Esophagus muscularis mucosa (tissue), 4 donors: ENCODE results near the gene SPDYC. TPM values are rescaled to one million over a fixed set of nuclear protein-coding genes. Genes with fewer than 3 reads are reported as not detected.

Source experiments
- DNase-seq: peaks from one replicate; pipeline ENCODE4 v3.0.0-alpha.2; 2017; ENCODE audit errors: extremely low spot score
- H3K27ac ChIP-seq, 4 donors: fragments of 200-600 bp; sonication (generic); replicated peaks in 1 of 4; 1 replicate in 3 of 4; 2 replicates in 1 of 4; pipeline ENCODE4 v1.5.1; 2016 to 2019; ENCODE audit warnings: mild to moderate bottlenecking in 1 of 4
- H3K27me3 ChIP-seq, 4 donors: fragments of 200-600 bp; sonication (generic); one replicate each; pipeline versions ENCODE4 v1.5.1 to v1.6.0; 2016 to 2019
- H3K36me3 ChIP-seq, 4 donors: fragments of 200-600 bp; sonication (generic); one replicate each; pipeline ENCODE4 v1.5.1; 2016 to 2019
- H3K4me1 ChIP-seq, 4 donors: fragments of 200-600 bp; sonication (generic); one replicate each; pipeline ENCODE4 v1.5.1; 2016 to 2019
- H3K4me3 ChIP-seq, 4 donors: fragments of 200-600 bp; sonication (generic); 1 replicate in 2 of 4; 2 replicates in 2 of 4; pipeline ENCODE4 v1.5.1; 2016 to 2019; ENCODE audit warnings: mild to moderate bottlenecking in 4 of 4, moderate library complexity in 1 of 4
- H3K9me3 ChIP-seq, 4 donors: fragments of 200-600 bp; sonication (generic); 1 replicate in 3 of 4; 2 replicates in 1 of 4; pipeline ENCODE4 v1.5.1; 2016 to 2019
- EP300 ChIP-seq: sonication (generic); formaldehyde crosslinking; IDR thresholded peaks from one replicate; pipeline ENCODE4 v1.6.1; 2017; ENCODE audit warnings: antibody characterized with exemption
- POLR2A ChIP-seq: fragments of 450-650 bp; IDR thresholded peaks from one replicate; pipeline ENCODE4 v1.6.1; 2017; ENCODE audit warnings: antibody characterized with exemption, moderate library complexity, mild to moderate bottlenecking, low read depth
- POLR2AphosphoS5 ChIP-seq, 2 donors: sonication (generic); formaldehyde crosslinking; IDR thresholded peaks; one replicate each; pipeline ENCODE4 v1.6.1; 2017; ENCODE audit warnings: antibody characterized with exemption in 2 of 2
- WGBS: methylation state at CpG from one replicate; pipeline ENCODE4 v1.1.5; 2018; 5-methylcytosine and 5-hydroxymethylcytosine counted together
- intact Hi-C: fragments of 100-400 bp; cut with DNase I; formaldehyde crosslinking; loops from one replicate; pipeline ENCODE4 v1.15.1; 2023
- total RNA-seq, 4 donors: library from RNA; depleted of rRNA; stranded (reverse); fragments of >200 nt; gene quantifications; one replicate each; pipeline versions ENCODE4 v1.1.0 to v1.2.1, GENCODE V29; 2016
- TF ChIP-seq, protein P1 (sequence below), 3 experiments: fragments of 200-600 bp in 2 of 3; fragments of 450-650 bp in 1 of 3; sonication (generic) in 2 of 3; IDR thresholded peaks; one replicate each; pipeline ENCODE4 v1.5.1; 2017 to 2019; ENCODE audit warnings: antibody characterized with exemption in 3 of 3, mild to moderate bottlenecking in 2 of 3, moderate library complexity in 1 of 3

Gene SPDYC
- total RNA-seq, 4 donors from 2014 or later, result not detected

GRCh38 chr11:65215441-65216076 lies 45.5 kb downstream of the SPDYC start:
- Histone ChIP-seq H3K27ac (no peak overlapping the region), H3K4me1 (peaks cover 0 to 11% (median 3%) of the 10 kb centered on the region in 4 donors), H3K4me3 (no peak overlapping the region), H3K9me3 (no peaks in the 10 kb centered on the region), H3K36me3 (peaks cover 15 to 22% (median 19%) of the 10 kb centered on the region in 4 donors), H3K27me3 (no peaks in the 10 kb centered on the region)
- DNase-seq, result no peak
- intact Hi-C loops, result no loop called here
- no peak for TF ChIP-seq EP300
- no peak for TF ChIP-seq POLR2A
- TF ChIP-seq, protein P1, sequence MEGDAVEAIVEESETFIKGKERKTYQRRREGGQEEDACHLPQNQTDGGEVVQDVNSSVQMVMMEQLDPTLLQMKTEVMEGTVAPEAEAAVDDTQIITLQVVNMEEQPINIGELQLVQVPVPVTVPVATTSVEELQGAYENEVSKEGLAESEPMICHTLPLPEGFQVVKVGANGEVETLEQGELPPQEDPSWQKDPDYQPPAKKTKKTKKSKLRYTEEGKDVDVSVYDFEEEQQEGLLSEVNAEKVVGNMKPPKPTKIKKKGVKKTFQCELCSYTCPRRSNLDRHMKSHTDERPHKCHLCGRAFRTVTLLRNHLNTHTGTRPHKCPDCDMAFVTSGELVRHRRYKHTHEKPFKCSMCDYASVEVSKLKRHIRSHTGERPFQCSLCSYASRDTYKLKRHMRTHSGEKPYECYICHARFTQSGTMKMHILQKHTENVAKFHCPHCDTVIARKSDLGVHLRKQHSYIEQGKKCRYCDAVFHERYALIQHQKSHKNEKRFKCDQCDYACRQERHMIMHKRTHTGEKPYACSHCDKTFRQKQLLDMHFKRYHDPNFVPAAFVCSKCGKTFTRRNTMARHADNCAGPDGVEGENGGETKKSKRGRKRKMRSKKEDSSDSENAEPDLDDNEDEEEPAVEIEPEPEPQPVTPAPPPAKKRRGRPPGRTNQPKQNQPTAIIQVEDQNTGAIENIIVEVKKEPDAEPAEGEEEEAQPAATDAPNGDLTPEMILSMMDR (IDR thresholded peaks at IDR 0.05), result no peak
- TF ChIP-seq POLR2AphosphoS5 (IDR thresholded peaks at IDR 0.05), result no peak
- WGBS, result 91% methylated on average over 24 of the region's 24 CpGs

DNA sequence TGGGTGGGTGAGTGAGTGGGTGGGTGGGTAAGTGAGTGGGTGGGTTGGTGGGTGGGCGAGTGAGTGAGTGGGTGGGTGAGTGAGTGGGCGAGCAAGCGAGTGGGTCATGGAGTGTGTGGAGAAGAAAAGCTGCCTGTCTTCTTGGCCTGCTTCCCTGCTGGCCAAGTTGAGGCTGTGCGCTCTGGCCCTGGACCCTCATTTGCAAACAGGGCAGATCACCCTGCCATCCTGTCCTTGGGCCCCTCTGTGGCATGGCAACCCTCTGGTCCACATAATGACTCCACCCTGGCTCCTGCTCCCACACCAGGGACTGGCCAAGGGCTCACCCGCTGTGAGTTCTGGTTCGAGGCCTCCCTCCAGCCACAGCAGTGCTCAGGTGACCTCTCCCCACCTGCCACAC lies 46.8 kb downstream of the SPDYC start:
- TF ChIP-seq, protein P1 (IDR thresholded peaks at IDR 0.05), result no peak
- TF ChIP-seq EP300 (no peak), POLR2A (no peak), POLR2AphosphoS5 (IDR thresholded peaks at IDR 0.05) (no peak)

GRCh38 chr11:65217441-65218423 lies 47.7 kb downstream of the SPDYC start:
- DNase-seq, result no peak
- Histone ChIP-seq H3K4me3 (no peak overlapping the region), H3K27me3 (no peaks in the 10 kb centered on the region), H3K4me1 (peaks cover 0 to 11% (median 3%) of the 10 kb centered on the region in 4 donors), H3K27ac (no peak overlapping the region), H3K9me3 (no peaks in the 10 kb centered on the region), H3K36me3 (peaks cover 0 to under 1% (median 0%) of the 10 kb centered on the region in 4 donors)
- intact Hi-C loops, result no loop called here
- 86% methylated on average over 15 of the region's 19 CpGs for WGBS
- TF ChIP-seq, protein P1 (IDR thresholded peaks at IDR 0.05), result no peak
- TF ChIP-seq POLR2AphosphoS5 (IDR thresholded peaks at IDR 0.05), result no peak

More for the DNA sequence above, 46.8 kb downstream of the SPDYC start:
- WGBS, result 83% methylated on average over 6 of the region's 6 CpGs
- no peak for DNase-seq
- peaks cover 2 to 9% (median 6%) of the 10 kb centered on the region in 4 donors for H3K36me3 ChIP-seq
- intact Hi-C loops, result no loop called here
- peaks cover 0 to 11% (median 3%) of the 10 kb centered on the region in 4 donors for H3K4me1 ChIP-seq
- H3K27ac ChIP-seq, result no peak overlapping the region
- no peaks in the 10 kb centered on the region for H3K27me3 ChIP-seq
- H3K4me3 ChIP-seq, result no peak overlapping the region
- H3K9me3 ChIP-seq, result no peaks in the 10 kb centered on the region

DNA sequence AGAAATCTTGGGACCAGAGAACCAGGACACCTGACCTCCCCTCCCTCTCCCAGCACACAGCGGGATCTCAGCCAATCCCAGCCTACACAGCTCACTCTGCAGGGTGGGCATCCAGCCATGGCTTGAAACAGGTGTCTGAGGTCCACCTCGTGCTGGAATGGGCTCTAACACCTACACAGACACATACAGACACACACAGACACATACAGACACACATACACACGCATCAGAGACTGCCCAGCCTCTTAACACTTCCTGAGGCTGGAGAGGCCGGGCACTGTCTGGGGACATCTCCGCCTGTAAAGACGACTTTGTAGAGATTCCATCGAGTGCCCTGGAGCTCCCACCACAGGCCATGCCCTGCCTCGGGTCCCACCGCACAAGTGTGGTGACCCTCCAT lies 48.4 kb downstream of the SPDYC start:
- intact Hi-C loops, result no loop called here
- no peak for DNase-seq
- peaks cover 0 to 7% (median 3%) of the 10 kb centered on the region in 4 donors for H3K4me1 ChIP-seq
- no peak overlapping the region for H3K27ac ChIP-seq
- 93% methylated on average over 7 of the region's 9 CpGs for WGBS
- H3K4me3 ChIP-seq, result no peak overlapping the region
- no peak for TF ChIP-seq POLR2A
- TF ChIP-seq, protein P1 (IDR thresholded peaks at IDR 0.05), result no peak
- no peak for TF ChIP-seq EP300
- no peak for TF ChIP-seq POLR2AphosphoS5 (IDR thresholded peaks at IDR 0.05)
- no peaks in the 10 kb centered on the region for H3K9me3 ChIP-seq
- H3K27me3 ChIP-seq, result no peaks in the 10 kb centered on the region
- H3K36me3 ChIP-seq, result no peaks in the 10 kb centered on the region
